Right forelimb (tissue), 1 donor: ENCODE results near the gene RPL37A.

Experiments used
- DNase-seq: peaks from one replicate; pipeline ENCODE4 v3.0.0-alpha.2; 2018

The RPL37A gene

GRCh38 chr2:216551234-216552068, 52.8 kb downstream of the RPL37A start:
- no peak for DNase-seq

GRCh38 chr2:216553093-216553478, 54.4 kb downstream of the RPL37A start:
- DNase-seq: no peak
